Body of pancreas (tissue), 4 donors: ENCODE data around the gene CST7. TPM values are rescaled to one million over a fixed set of nuclear protein-coding genes. Genes with fewer than 3 reads are reported as not detected.
A peak's percentile ranks its signal among the peaks of the same experiment; 100 is the strongest.

Experiments
- ATAC-seq: fragments of 150-250 bp; one replicate; pipeline ENCODE4 v1.9.1; 2016
- DNase-seq, 4 donors: peaks; one replicate each; pipeline ENCODE4 v3.0.0-alpha.2; 2019
- H3K27ac ChIP-seq, 4 donors: fragments of 200-600 bp; sonication (generic); 1 replicate in 3 of 4; 2 replicates in 1 of 4; pipeline versions ENCODE4 v1.5.1 to v1.6.1; 2016 to 2019; ENCODE audit warnings: mild to moderate bottlenecking in 1 of 4, mixed read lengths in 1 of 4, moderate library complexity in 1 of 4
- H3K27me3 ChIP-seq, 2 donors: fragments of 200-600 bp; sonication (generic); one replicate each; pipeline ENCODE4 v1.6.0; 2016; ENCODE audit warnings: mild to moderate bottlenecking in 1 of 2
- H3K36me3 ChIP-seq, 2 donors: fragments of 200-600 bp; sonication (generic); replicated peaks in 1 of 2; 2 replicates each; pipeline ENCODE4 v1.5.1; 2016; ENCODE audit warnings: low read depth in 2 of 2; ENCODE audit not compliant: insufficient read depth in 1 of 2
- H3K4me1 ChIP-seq: fragments of 200-600 bp; sonication (generic); one replicate; pipeline ENCODE4 v1.6.0; 2016
- H3K4me3 ChIP-seq, 2 donors: fragments of 200-600 bp; sonication (generic); 1 replicate in 1 of 2; 2 replicates in 1 of 2; pipeline ENCODE4 v1.5.1; 2016 to 2019
- H3K9me3 ChIP-seq, 3 donors: fragments of 200-600 bp; sonication (generic); 1 replicate in 2 of 3; 2 replicates in 1 of 3; pipeline ENCODE4 v1.5.1; 2016
- POLR2A ChIP-seq, 3 donors: fragments of 450-650 bp; IDR thresholded peaks; one replicate each; pipeline ENCODE4 v1.6.1; 2016; ENCODE audit warnings: antibody characterized with exemption in 3 of 3, mild to moderate bottlenecking in 2 of 3
- WGBS, 2 donors: methylation state at CpG; one replicate each; pipeline ENCODE4 v1.1.5; 2017; 5-methylcytosine and 5-hydroxymethylcytosine counted together
- intact Hi-C: fragments of 100-400 bp; cut with DNase I; formaldehyde crosslinking; loops from one replicate; pipeline ENCODE4 v1.15.1; 2023
- total RNA-seq, 2 donors: library from RNA; depleted of rRNA; stranded (reverse); fragments of >200 nt; gene quantifications; one replicate each; pipeline ENCODE4 v1.1.0, GENCODE V29; 2016
- TF ChIP-seq, protein P1 (sequence below), 7 experiments: fragments of 450-650 bp in 4 of 7; fragments of 200-600 bp in 3 of 7; sonication (generic) in 3 of 7; IDR thresholded peaks; one replicate each; pipeline ENCODE4 v1.5.1; 2016 to 2019; ENCODE audit warnings: antibody characterized with exemption in 7 of 7

CST7 gene
- total RNA-seq, 2 donors from 2014 or later, result 1.8 to 4.0 TPM

- DNase-seq, result no peak
- Histone ChIP-seq H3K27me3 (no peaks in the 10 kb centered on the region), H3K36me3 (no peaks in the 10 kb centered on the region), H3K9me3 (no peaks in the 10 kb centered on the region), H3K4me3 (no peak overlapping the region), H3K4me1 (peaks cover 64% of the 10 kb centered on the region), H3K27ac (no peak overlapping the region)
- intact Hi-C loops, result loop anchor here (5.0 to 10.0 kb wide), 2 partner anchors 66 to 199 kb away; partner anchors contain the start of gene ENTPD6
- TF ChIP-seq, protein P1, sequence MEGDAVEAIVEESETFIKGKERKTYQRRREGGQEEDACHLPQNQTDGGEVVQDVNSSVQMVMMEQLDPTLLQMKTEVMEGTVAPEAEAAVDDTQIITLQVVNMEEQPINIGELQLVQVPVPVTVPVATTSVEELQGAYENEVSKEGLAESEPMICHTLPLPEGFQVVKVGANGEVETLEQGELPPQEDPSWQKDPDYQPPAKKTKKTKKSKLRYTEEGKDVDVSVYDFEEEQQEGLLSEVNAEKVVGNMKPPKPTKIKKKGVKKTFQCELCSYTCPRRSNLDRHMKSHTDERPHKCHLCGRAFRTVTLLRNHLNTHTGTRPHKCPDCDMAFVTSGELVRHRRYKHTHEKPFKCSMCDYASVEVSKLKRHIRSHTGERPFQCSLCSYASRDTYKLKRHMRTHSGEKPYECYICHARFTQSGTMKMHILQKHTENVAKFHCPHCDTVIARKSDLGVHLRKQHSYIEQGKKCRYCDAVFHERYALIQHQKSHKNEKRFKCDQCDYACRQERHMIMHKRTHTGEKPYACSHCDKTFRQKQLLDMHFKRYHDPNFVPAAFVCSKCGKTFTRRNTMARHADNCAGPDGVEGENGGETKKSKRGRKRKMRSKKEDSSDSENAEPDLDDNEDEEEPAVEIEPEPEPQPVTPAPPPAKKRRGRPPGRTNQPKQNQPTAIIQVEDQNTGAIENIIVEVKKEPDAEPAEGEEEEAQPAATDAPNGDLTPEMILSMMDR (IDR thresholded peaks at IDR 0.05), result no peak
- no peak for TF ChIP-seq POLR2A (IDR thresholded peaks at IDR 0.05)
- 75 to 85% methylated on average over 9 of the region's 9 CpGs for WGBS, 2 donors
- ATAC-seq, result no peak
Measured at GRCh38 chr20:24995741-24996448, 46.8 kb downstream of the CST7 start.

- Histone ChIP-seq H3K27me3 (no peaks in the 10 kb centered on the region), H3K9me3 (no peaks in the 10 kb centered on the region), H3K4me1 (peaks cover 57% of the 10 kb centered on the region), H3K36me3 (no peaks in the 10 kb centered on the region), H3K4me3 (no peak overlapping the region), H3K27ac (no peak overlapping the region)
- TF ChIP-seq, protein P1 (IDR thresholded peaks at IDR 0.05), result no peak
- TF ChIP-seq POLR2A (IDR thresholded peaks at IDR 0.05), result no peak
- DNase-seq, result peak in 1 of 4 donors; percentile 2
- intact Hi-C loops, result loop anchor here (5.0 to 10.0 kb wide), 2 partner anchors 66 to 198 kb away; partner anchors contain the start of gene ENTPD6
- WGBS, 2 donors, result 51 to 64% methylated on average over 9 of the region's 9 CpGs
- no peak for ATAC-seq
Measured at GRCh38 chr20:24996449-24997377, 47.6 kb downstream of the CST7 start.

- Histone ChIP-seq H3K27ac (no peak overlapping the region), H3K27me3 (no peaks in the 10 kb centered on the region), H3K36me3 (no peaks in the 10 kb centered on the region), H3K4me3 (no peak overlapping the region), H3K4me1 (peaks cover 52% of the 10 kb centered on the region), H3K9me3 (no peaks in the 10 kb centered on the region)
- DNase-seq (peak in 1 of 4 donors; percentile 2), ATAC-seq (no peak)
- intact Hi-C loops, result loop anchor here (5.0 to 10.0 kb wide), 2 partner anchors 64 to 197 kb away; partner anchors contain the start of gene ENTPD6
- no peak for TF ChIP-seq POLR2A (IDR thresholded peaks at IDR 0.05)
- TF ChIP-seq, protein P1 (IDR thresholded peaks at IDR 0.05), result no peak
- 71 to 83% methylated on average over 2 to 3 of the region's 3 CpGs for WGBS, 2 donors
Measured at GRCh38 chr20:24998121-24998520, 49.1 kb downstream of the CST7 start.

GRCh38 chr20:24998631-24999445 lies 49.8 kb downstream of the CST7 start:
- peak in 2 of 4 donors; percentile 2 to 10 for DNase-seq
- Histone ChIP-seq H3K4me1 (peaks cover 45% of the 10 kb centered on the region), H3K4me3 (no peak overlapping the region), H3K36me3 (no peaks in the 10 kb centered on the region), H3K27ac (peak overlapping the region in 3 of 4 donors; percentile 81 to 89 (median 85)), H3K27me3 (no peaks in the 10 kb centered on the region), H3K9me3 (no peaks in the 10 kb centered on the region)
- intact Hi-C loops, result loop anchor here (5.0 to 10.0 kb wide), 2 partner anchors 63 to 196 kb away; partner anchors contain the start of gene ENTPD6
- WGBS, 2 donors, result 77% methylated on average over 12 of the region's 12 CpGs
- TF ChIP-seq, protein P1 (IDR thresholded peaks at IDR 0.05), result no peak
- TF ChIP-seq POLR2A (IDR thresholded peaks at IDR 0.05), result no peak
- ATAC-seq, result no peak
